CD1c-positive myeloid dendritic cell (primary cell): ENCODE data around the gene RNF4.
A peak's percentile ranks its signal among the peaks of the same experiment; 100 is the strongest.
"Not testable (repeated sequence)": the region's sequence is repeated elsewhere in the genome, so short reads cannot be mapped to it uniquely, and the experiment has no call there.

Source experiments
- DNase-seq: peaks from one replicate; pipeline ENCODE4 v3.0.0-alpha.2; 2016; ENCODE audit errors: extremely low spot score

Gene RNF4

GRCh38 chr4:2468456-2469191 is at the start of gene RNF4:
RNF4 (plus strand) TSS chr4:2469106; CDS start chr4:2490494, 21,388 bp downstream.
- peak; percentile 99 for DNase-seq

- peak; percentile 73 for DNase-seq
Measured at GRCh38 chr4:2419814-2420213, 49.1 kb upstream of the RNF4 start.

- no peak for DNase-seq
Measured at GRCh38 chr4:2421928-2422327, 47.0 kb upstream of the RNF4 start.

- DNase-seq, result no peak
Measured at GRCh38 chr4:2423066-2423465, 45.8 kb upstream of the RNF4 start.

GRCh38 chr4:2423695-2424094 is 45.2 kb upstream of the RNF4 start:
- DNase-seq, result no peak

GRCh38 chr4:2424581-2424980 is 44.3 kb upstream of the RNF4 start:
- DNase-seq, result no peak

- no peak for DNase-seq
Measured at GRCh38 chr4:2425386-2426068, 43.4 kb upstream of the RNF4 start.

GRCh38 chr4:2426069-2426397 is 42.9 kb upstream of the RNF4 start:
- DNase-seq, result no peak

- no peak for DNase-seq
Measured at GRCh38 chr4:2426711-2427275, 42.1 kb upstream of the RNF4 start.

- DNase-seq, result no peak
Measured at GRCh38 chr4:2427383-2428334, 41.2 kb upstream of the RNF4 start.

GRCh38 chr4:2428496-2429213 is 40.3 kb upstream of the RNF4 start:
- no peak for DNase-seq

GRCh38 chr4:2429945-2430757 is 38.8 kb upstream of the RNF4 start:
- not testable (repeated sequence) for DNase-seq

GRCh38 chr4:2432004-2432403 is 36.9 kb upstream of the RNF4 start:
- no peak for DNase-seq

- no peak for DNase-seq
Measured at GRCh38 chr4:2432991-2433530, 35.8 kb upstream of the RNF4 start.

GRCh38 chr4:2433609-2434350 is 35.1 kb upstream of the RNF4 start:
- no peak for DNase-seq

GRCh38 chr4:2434420-2434819 is 34.5 kb upstream of the RNF4 start:
- DNase-seq, result no peak

GRCh38 chr4:2436301-2436700 is 32.6 kb upstream of the RNF4 start:
- DNase-seq, result no peak

- no peak for DNase-seq
Measured at GRCh38 chr4:2436761-2437474, 32.0 kb upstream of the RNF4 start.
